RWPE1 (cell line): ENCODE data around the gene AUTS2.
A peak's percentile ranks its signal among the peaks of the same experiment; 100 is the strongest.
"Not testable (repeated sequence)": the region's sequence is repeated elsewhere in the genome, so short reads cannot be mapped to it uniquely, and the experiment has no call there.

Experiments
- CTCF ChIA-PET: fragments of 350-600 bp; sonication (Branson Sonifier 250); formaldehyde crosslinking; extraction: SDS; loops from one replicate; lab custom pipeline; 2021; lab: Yijun Ruan, JAX
- POLR2A ChIA-PET: fragments of 400-600 bp; formaldehyde crosslinking; extraction: SDS; loops from one replicate; lab custom pipeline; 2020; ENCODE audit warnings: antibody characterized with exemption; ENCODE audit not compliant: low non-redundant PET; lab: Yijun Ruan, JAX
- DNase-seq: peaks from one replicate; pipeline ENCODE4 v3.0.0; 2012; ENCODE audit warnings: low spot score
- H3K27ac ChIP-seq: fragments of 450-650 bp; 2 replicates; pipeline ENCODE4 v1.5.1; 2017
- CTCF ChIP-seq: fragments of 450-650 bp; conservative IDR thresholded peaks from 2 replicates; pipeline ENCODE4 v1.5.1; 2017; ENCODE audit warnings: low read depth, mild to moderate bottlenecking

Gene AUTS2

DNA sequence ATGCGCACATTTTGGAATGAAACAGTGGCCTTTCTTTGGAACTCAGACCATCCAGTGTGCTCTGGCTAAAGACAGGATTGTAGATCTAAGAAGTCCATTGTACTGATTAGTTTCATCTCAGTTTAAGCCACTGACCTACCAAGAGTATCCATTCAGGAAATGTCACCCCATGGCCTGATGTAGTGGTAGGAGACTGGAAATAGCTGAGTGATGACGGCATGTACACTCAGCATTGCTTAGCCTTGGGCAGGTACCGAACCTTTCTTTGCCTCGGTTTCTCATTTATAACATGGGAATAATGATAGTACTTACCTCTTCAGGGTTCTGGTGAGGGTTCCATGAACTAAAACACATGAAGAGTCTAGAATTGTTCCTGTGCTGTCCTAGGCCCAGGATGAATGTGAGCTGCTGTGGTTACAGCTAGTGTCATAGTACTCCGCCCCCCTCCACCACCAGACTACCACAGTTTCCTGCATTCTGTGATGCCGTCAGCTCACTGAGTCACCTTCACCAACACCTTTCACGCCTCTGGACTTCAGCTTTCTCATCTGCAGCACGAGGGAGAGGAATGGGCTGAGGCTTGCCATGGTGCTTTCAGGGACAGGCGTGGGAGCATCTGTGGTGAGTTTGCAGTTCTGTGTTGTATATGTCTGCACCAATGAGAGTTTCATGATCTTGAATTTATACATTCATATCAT, 1049.7 kb downstream of the AUTS2 start:
- no peak overlapping the region for H3K27ac ChIP-seq
- peak; percentile 29 for DNase-seq
- ChIA-PET POLR2A (no interaction called here), CTCF (interaction anchor here (0.6 kb wide), 1 partner anchor 427 kb away, joined by 3 read pairs; no protein-coding TSS in a partner anchor)
- TF ChIP-seq CTCF, result no peak

DNA sequence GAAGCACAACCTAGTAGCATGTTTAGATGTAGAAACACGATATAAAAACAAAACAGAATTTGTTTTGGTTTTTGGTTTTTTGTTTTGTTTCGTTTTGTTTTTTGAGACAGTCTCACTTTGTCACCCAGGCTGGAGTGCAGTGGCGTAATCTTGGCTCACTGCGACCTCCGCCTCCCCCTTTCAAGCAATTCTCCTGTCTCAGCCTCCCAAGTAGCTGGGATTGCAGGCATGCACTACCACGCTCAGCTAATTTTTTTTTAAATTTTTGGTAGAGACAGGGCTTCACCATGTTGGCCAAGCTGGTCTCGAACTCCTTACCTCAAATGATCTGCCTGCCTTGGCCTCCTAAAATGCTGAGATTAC, 1050.2 kb downstream of the AUTS2 start:
- CTCF ChIA-PET, result interaction anchor here (0.6 to 0.7 kb wide), 2 partner anchors 117 to 428 kb away, joined by 3 read pairs; no protein-coding TSS in a partner anchor
- DNase-seq, POLR2A ChIA-PET, H3K27ac ChIP-seq: not testable (repeated sequence)

- no peak for DNase-seq
- POLR2A ChIA-PET, result no interaction called here
- CTCF ChIA-PET, result interaction anchor here (0.7 kb wide), 1 partner anchor 118 kb away, joined by 3 read pairs; no protein-coding TSS in a partner anchor
- TF ChIP-seq CTCF, result no peak
- no peak overlapping the region for H3K27ac ChIP-seq
These were observed 1051.0 kb downstream of the AUTS2 start for GRCh38 chr7:70649323-70649722.

- no peak overlapping the region for H3K27ac ChIP-seq
- ChIA-PET POLR2A (no interaction called here), CTCF (no interaction called here)
- no peak for DNase-seq
- no peak for TF ChIP-seq CTCF
These were observed 1055.9 kb downstream of the AUTS2 start for GRCh38 chr7:70654146-70654545.

DNA sequence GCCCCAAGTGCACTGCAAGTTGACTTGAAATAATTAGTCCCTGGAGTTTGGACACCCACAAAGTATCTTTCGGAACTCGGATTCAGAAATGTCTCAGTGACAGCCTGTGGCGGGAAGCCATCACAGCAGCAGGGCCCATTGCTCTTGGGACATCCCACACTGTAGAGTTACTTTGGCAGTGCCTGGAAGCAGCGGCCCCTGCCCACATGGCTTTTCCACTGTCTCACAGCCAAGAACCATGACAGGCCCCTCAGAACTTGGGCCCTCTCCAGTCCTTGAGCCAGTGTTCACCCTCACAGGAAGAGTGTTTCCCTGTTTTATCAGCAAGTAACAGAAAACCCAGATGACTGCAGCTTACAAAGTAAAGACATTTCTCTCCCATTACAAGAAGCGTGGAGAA, 1056.7 kb downstream of the AUTS2 start:
- POLR2A ChIA-PET, result no interaction called here
- CTCF ChIA-PET, result no interaction called here
- no peak for DNase-seq
- H3K27ac ChIP-seq, result no peak overlapping the region
- TF ChIP-seq CTCF, result no peak

DNA sequence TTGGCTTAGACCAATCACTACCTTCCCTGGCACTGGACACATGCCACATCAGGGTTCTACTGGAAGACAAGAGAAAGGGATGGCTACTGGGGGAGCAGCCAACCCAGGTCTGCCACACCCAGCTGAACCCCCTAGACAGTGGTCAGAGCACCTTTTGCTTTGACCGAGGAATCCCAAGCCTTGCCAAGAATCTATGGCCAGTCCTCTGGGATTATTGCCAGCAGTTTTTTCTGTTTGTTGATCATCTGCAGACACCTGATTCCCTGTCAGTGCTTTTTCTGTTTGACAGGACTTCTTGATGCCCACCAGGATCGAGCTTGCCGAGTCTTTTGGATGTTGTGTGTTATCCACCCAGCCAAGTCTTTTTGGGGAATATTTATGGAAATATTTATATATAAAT, 1057.4 kb downstream of the AUTS2 start:
- ChIA-PET CTCF (no interaction called here), POLR2A (no interaction called here)
- no peak overlapping the region for H3K27ac ChIP-seq
- no peak for TF ChIP-seq CTCF
- no peak for DNase-seq

DNA sequence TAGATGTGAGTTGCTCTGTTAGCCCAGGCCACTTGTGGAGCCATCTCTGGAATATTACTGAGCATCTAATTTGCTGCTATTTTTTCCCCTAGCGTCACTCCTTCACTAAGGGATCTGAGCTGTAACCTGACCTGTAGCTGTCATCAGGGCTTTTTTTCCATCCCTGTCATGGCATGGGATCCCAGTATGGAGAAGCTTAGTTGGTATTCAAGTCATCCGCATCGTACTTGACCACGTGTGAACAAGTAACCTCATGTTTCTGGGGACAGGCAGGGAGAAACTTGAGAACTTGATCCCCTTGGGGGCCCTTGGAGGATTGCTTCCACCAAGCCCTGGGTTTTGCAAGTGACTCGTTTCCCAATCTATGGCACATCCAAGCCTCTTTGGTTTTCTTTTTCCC, 1059.3 kb downstream of the AUTS2 start:
- no peak overlapping the region for H3K27ac ChIP-seq
- no peak for TF ChIP-seq CTCF
- DNase-seq, result no peak
- ChIA-PET CTCF (interaction anchor here (0.6 kb wide), 1 partner anchor 112 kb away, joined by 3 read pairs; no protein-coding TSS in a partner anchor), POLR2A (no interaction called here)
